Hippocampal formation (tissue), 2 donors: ENCODE measurements around the gene FGG.

Experiments used
- DNase-seq, 2 donors: peaks; one replicate each; lab custom pipeline; 2025; lab: John Stamatoyannopoulos, UW

Gene FGG

GRCh38 chr4:154612472-154613414 is at the start of gene FGG:
Gene FGG, minus strand, starts transcription at chr4:154612656. Its CDS starts 47 bp downstream, at chr4:154612609.
- no peak for DNase-seq

- DNase-seq = no peak
Observed at GRCh38 chr4:154660052-154660451, 47.6 kb upstream of the FGG start.

GRCh38 chr4:154658680-154659405 is 46.4 kb upstream of the FGG start:
- DNase-seq = no peak

GRCh38 chr4:154643493-154643892 is 31.0 kb upstream of the FGG start:
- no peak for DNase-seq

DNA sequence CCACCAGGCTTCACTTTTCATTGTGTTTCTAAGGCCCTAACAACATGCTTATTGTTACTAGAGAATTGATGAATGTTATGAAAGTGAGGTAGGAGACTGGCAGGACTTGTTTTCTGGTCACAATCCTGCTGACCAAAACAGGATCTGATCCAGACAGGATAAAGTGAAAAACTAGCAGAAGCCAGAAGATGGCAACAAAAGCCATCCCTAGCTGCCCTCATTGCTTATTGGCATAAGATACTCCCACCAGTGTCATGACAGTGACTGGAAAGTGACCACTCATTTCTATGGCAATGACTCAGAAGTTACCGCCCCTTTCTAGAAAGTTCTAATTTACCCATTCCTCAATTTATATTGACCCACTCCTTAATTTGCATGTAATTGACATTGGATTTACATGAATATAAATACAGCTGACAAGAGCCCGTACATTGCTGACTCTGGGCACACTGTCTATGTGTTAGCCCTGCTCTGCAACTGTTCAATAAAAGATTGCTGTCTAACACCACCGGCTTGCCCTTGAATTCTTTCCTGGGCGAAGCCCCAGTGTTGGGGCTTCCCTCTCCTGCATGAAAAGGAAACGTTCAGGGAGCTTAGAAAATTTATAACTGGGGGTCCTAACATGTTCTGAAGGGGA is 30.0 kb upstream of the FGG start:
- DNase-seq = no peak

DNA sequence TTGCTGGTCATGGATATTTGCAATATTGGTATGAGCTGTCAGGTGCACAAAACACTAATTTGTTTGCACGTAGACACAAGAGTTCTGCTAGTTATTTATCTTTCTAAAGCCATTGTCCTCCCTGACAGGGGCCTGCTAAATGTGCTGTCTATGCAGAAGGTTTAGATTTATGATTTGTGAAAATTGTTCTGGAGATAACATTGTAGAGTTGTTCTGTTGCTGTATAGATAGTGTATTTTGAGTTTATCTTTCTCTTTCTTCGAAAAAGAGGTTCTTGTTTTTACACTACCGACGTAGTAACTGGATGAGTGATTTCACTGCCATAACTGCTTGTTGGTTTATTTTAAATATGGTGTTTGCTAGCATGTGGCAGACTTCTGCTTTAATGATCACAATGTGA is 28.5 kb upstream of the FGG start:
- DNase-seq = no peak

GRCh38 chr4:154634058-154634457 is 21.6 kb upstream of the FGG start:
- DNase-seq = no peak

- DNase-seq = no peak
Observed at GRCh38 chr4:154631828-154632227, 19.4 kb upstream of the FGG start.

- DNase-seq = no peak
Observed at GRCh38 chr4:154630324-154630723, 17.9 kb upstream of the FGG start.

DNA sequence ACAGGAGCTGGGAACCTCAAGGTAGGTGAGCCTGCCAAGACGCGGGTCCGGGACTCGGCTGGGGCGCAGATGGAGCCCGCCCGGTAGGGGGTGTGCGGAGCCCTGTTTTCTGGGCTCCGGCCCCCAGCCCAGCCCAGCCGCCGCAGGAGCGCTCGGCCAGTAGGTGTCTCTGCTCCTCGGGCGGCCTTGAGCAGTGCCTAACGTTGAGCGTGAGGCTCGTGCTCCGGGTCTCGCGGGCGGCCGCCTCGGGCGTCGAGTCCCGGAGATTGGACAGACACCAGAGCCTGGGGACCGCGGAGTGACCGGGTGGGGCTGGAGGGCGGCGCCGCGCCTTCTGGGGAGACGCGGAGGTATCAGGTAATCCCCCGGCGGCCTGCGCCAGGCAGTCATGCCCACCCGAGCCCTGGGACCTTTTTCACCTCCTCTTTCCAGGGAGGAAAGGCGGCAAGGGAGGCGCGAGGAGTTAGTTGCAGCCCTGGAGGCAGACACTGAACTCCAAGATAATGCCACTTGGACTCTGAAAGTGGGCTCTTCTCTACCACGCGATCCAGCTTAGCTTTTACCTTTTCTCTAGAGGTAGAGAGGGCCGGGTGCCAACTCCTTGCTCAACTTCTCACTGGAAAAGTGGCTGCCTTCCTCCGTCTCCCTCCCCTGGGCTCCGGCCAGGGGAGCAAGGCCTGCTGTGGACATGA is 14.5 kb upstream of the FGG start:
- peak in 1 of 2 donors; percentile 39 for DNase-seq

- DNase-seq = no peak
Observed at GRCh38 chr4:154625971-154626370, 13.5 kb upstream of the FGG start.

DNA sequence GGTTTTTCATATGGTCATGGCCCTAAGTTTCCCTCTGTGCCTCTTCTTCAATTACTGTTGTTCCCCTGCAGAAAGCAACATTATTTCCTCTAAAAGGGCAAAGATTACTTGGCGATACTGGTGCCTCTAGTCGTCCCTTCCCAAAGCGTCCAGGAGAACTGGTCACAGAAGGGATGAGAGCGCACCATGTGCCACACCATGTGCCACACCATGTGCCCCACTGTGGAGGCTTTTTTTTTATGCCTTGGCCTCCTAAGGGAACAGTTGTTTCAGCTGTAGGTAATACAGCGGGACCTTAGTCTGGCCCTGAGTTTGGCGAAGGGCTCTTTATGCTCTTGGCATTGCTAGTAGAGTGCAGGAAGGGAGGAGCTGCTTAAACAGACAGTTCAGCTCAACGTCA is 11.5 kb upstream of the FGG start:
- DNase-seq = no peak

DNA sequence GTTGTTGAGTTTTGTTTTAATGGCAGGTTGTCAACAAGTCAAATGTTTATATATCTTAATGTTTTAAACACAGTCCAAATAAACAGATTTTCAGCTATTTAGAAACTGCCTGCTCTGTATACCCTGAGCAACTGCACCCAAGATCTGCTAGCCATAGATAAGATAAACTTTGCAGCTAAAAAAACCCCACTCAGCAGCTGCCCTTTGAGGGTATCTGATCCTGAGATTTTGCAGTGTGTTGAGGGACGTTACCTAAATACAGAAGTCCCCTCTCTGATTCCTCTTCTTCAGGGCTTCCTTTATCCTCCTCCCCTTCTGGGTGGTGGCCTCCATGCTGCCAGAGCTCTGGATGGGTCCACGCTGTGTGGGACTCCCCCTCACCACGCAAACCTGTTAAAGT is 11.0 kb upstream of the FGG start:
- DNase-seq = no peak

DNA sequence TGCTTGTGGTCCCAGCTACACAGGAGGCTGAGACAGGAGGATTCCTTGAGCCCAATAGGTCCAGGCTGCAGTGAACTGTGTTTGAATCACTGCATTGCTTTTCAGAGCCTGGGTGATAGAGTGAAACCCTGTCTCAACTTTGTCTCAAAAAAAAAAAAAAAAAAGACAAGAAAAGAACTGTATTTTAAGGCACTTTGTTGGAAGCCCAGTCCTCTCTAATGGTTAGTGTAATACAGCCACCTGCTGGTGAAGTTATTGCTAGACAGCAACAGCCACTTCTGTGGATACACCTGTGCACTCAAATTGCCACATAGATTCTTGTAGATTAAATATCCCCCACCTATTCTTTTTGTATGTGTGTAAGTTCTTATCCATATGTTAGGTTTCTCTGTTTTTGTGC is 10.1 kb upstream of the FGG start:
- DNase-seq = peak in 1 of 2 donors; percentile 39

GRCh38 chr4:154620111-154620510 is 7.7 kb upstream of the FGG start:
- no peak for DNase-seq

DNA sequence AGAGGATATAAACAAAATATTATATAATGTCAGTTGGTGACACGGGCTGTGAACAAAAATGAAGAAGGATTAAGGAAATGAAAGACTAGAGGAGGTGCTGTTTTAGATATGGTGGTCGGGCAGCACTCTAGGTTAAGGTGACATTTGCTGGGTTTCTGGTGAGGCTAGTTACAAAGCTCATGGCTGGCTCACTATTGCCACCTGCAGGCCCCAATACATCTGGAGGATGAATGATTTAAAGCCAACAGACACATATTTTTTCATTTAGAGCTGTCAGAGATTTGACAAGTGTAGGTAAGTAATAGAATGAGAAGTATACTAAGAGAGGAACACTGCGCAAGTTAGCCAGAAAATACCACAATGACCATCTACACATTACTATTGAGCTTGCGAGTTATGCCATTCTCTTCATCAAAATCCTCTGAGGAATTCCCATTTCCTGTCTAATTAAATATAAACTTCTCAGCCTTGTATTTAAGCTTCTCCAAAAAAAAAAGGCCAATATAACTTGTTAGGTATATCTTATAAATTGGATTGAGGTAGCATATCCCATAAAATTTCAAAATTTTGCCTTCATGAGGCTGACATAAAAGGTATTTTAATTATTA is 6.4 kb upstream of the FGG start:
- DNase-seq = peak; percentile 37 to 55

DNA sequence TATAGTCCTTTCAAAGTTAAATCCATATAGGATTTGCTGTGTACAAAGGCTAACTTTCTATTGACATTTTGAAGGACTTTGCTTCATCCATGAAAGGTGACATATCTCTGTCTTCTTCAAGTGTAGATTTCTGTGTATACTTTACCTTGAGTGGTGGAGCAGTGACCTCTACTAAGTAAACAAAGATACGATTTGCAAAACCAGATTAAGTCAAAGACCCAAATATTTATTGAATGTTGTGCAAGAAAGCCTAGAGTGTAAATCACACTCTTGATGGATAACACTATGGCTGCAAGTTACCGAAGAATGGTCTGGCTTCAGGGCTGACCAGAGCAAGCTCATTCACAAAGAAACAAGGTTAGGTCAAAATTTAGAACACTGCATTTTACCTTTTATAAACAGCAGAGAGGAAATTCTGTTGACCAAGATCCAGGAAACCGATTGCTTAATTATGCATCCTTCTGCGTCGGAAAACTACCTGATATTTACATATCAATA is 5.4 kb upstream of the FGG start:
- no peak for DNase-seq

DNA sequence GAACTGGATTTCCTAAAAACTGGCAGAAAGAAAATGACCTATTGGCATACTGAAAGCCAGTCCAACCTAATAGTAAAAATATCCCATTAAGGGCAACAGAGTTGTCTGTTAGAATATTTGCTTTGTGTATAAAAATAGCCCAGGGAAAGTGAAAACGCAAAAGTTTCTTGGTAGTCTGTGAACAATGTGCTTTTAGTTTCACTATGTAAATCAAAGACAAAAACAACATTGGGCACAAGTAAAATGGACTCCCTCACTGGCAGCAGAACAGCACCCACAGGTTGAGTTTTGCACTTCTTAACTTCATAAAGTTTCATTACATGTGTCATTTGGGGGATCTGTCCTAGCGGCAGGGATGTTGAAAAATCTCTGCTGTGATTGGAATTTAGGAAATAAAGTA is 4.3 kb upstream of the FGG start:
- no peak for DNase-seq

DNA sequence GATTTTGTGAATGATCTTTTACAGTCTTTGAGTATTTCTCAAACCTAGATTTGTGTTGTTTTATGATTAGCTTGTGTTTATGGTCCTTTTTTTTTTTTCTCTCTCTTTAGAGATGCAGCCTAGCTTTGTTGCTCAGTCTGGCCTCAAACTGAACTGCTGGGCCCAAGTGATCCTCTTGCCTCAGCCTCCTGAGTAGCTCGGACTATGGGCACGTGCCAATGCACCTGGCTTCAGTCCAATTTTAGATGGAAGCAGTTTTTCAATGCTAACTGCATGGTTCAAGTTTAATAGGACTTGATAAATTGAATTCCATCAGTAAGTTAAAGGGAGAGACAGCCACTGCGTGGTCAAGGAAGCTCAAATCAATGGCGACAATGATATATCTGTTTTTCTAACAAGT is 3.8 kb upstream of the FGG start:
- no peak for DNase-seq

- DNase-seq = no peak
Observed at GRCh38 chr4:154615211-154615610, 2.8 kb upstream of the FGG start.

- no peak for DNase-seq
Observed at GRCh38 chr4:154614306-154614705, 1.9 kb upstream of the FGG start.
